GM18951 (cell line): ENCODE results near the gene KRTAP5-8.
"Not testable (repeated sequence)": the region's sequence is repeated elsewhere in the genome, so short reads cannot be mapped to it uniquely, and the experiment has no call there.

ENCODE experiments used
- POLR2A ChIP-seq: IDR thresholded peaks from 4 replicates; pipeline ENCODE4 v1.6.1; 2011; ENCODE audit warnings: mild to moderate bottlenecking; ENCODE audit not compliant: insufficient read length, insufficient read depth; ENCODE audit errors: extremely low read depth
- in situ Hi-C: fragments of 300-500 bp; cut with MboI; formaldehyde crosslinking; loops from one replicate; pipeline ENCODE4 v1.12.0; 2022; ENCODE audit warnings: low sequenced_read_pairs, mixed read lengths, inconsistent platforms; ENCODE audit not compliant: unreplicated experiment

The KRTAP5-8 gene

GRCh38 chr11:71580057-71581003, 42.5 kb downstream of the KRTAP5-8 start:
- TF ChIP-seq POLR2A = no peak
- in situ Hi-C loops = no loop called here

- no peak for TF ChIP-seq POLR2A
- in situ Hi-C loops = no loop called here
Measured at GRCh38 chr11:71581826-71582225, 44.0 kb downstream of the KRTAP5-8 start.

GRCh38 chr11:71582309-71582895, 44.6 kb downstream of the KRTAP5-8 start, which contains the start of gene KRTAP5-11:
TSS of gene KRTAP5-11 (minus strand) at chr11:71582875. CDS start at chr11:71582837, 38 bp downstream.
- in situ Hi-C loops = no loop called here
- TF ChIP-seq POLR2A = no peak

- in situ Hi-C loops = not testable (repeated sequence)
Measured at GRCh38 chr11:71582969-71583368, 45.1 kb downstream of the KRTAP5-8 start.

GRCh38 chr11:71585673-71586072, 47.8 kb downstream of the KRTAP5-8 start:
- in situ Hi-C loops = not testable (repeated sequence)

- in situ Hi-C loops = not testable (repeated sequence)
Measured at GRCh38 chr11:71588314-71588713, 50.5 kb downstream of the KRTAP5-8 start.
